Prostate gland (tissue), 2 donors: ENCODE data around the gene LBHD1.

ENCODE experiments used
- CTCF ChIP-seq, 4 experiments: fragments of 200-600 bp in 2 of 4; fragments of 450-650 bp in 2 of 4; sonication (generic) in 2 of 4; IDR thresholded peaks; 1 replicate in 3 of 4; 2 replicates in 1 of 4; pipeline ENCODE4 v1.5.1; 2016 to 2019; ENCODE audit warnings: antibody characterized with exemption in 4 of 4, mild to moderate bottlenecking in 2 of 4, moderate library complexity in 2 of 4
- POLR2A ChIP-seq: fragments of 450-650 bp; IDR thresholded peaks from one replicate; pipeline ENCODE4 v1.6.1; 2016; ENCODE audit warnings: antibody characterized with exemption, mild to moderate bottlenecking
- POLR2AphosphoS5 ChIP-seq: sonication (generic); formaldehyde crosslinking; IDR thresholded peaks from one replicate; pipeline ENCODE4 v1.6.1; 2017; ENCODE audit warnings: antibody characterized with exemption

DNA sequence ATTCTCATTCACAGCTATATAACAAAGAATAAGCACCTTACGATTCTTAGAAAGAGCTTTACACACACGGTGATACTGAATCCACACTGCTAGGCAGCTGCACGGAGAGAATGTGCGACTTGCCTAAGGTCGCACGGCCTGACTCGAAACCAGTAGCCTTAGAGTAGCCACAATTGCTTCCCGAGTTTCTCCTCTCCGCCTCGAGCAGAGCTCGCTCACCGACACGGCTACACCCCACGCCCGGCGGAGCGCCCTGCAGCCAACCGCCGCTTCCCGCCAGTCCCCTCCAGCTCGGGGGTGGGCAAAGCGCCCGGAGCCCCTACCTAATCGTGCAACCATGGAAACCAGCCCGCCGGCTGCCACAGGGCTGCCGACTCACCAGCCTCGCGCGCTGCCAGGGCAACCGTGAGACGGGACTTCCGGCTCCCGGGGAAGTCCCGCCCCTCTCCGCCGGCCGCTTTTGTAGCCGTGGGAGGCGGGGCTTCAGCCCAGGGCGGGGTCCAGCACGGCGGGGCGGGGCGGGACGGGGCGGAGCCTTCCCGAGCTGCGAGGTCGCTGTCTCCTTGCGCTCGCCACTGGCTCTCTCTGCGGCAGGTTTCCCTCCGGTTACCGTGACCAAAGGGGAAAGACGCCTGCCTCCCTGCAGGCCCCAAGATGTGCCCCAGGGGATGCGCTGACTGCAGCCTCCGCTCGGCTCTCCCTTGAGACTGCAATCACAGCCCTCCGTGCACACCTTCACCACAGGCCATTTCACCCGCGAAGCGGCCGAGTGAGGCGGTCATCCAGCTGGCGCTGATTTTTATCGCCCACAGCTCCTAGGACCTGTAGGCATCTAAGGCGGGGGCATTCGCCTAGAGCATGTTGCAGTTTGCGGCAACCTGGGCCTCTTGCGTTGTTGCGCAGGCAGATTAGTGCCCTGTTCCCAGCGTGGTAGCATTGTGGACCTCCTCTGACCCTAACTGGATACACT, 34.1 kb upstream of the LBHD1 start:
- TF ChIP-seq CTCF (IDR thresholded peaks at IDR 0.05) (no peak), POLR2A (peak; percentile 60), POLR2AphosphoS5 (peak; percentile 91)
